Astrocyte (in vitro differentiated cells and primary cell): ENCODE results near the gene GINS2. TPM values are rescaled to one million over a fixed set of nuclear protein-coding genes. Genes with fewer than 3 reads are reported as not detected.

ENCODE experiments used
- DNase-seq: peaks from one replicate; pipeline ENCODE4 v3.0.0-alpha.2; 2010; ENCODE audit warnings: low read depth
- FAIRE-seq: peaks from 2 replicates; lab custom pipeline; 2011; peaks lifted over from hg19 to GRCh38; lab: Jason Lieb, UNC
- H2AFZ ChIP-seq: 2 replicates; pipeline ENCODE4 v1.6.0; 2012; ENCODE audit warnings: low read depth, low read length, inconsistent platforms
- H3K27ac ChIP-seq: 2 replicates; pipeline ENCODE4 v1.5.1; 2011; ENCODE audit warnings: low read depth, low read length, inconsistent platforms
- H3K27me3 ChIP-seq: 2 replicates; pipeline ENCODE4 v1.6.0; 2011; ENCODE audit warnings: low read length, inconsistent platforms; ENCODE audit not compliant: insufficient read depth
- H3K36me3 ChIP-seq: 2 replicates; pipeline ENCODE4 v1.5.1; 2011; ENCODE audit warnings: low read length, inconsistent platforms; ENCODE audit not compliant: insufficient read depth
- H3K4me1 ChIP-seq: 2 replicates; pipeline ENCODE4 v1.5.1; 2011; ENCODE audit warnings: low read length, inconsistent platforms; ENCODE audit not compliant: insufficient read depth
- H3K4me2 ChIP-seq: 2 replicates; pipeline ENCODE4 v1.6.0; 2012; ENCODE audit warnings: low read length, inconsistent platforms
- H3K4me3 ChIP-seq: 2 replicates; pipeline ENCODE4 v1.5.1; 2011; ENCODE audit warnings: low read depth, mild to moderate bottlenecking, low read length, inconsistent platforms; ENCODE audit not compliant: insufficient read depth
- H3K79me2 ChIP-seq: 2 replicates; pipeline ENCODE4 v1.6.0; 2012; ENCODE audit warnings: mild to moderate bottlenecking, low read length, inconsistent platforms; ENCODE audit not compliant: insufficient read depth
- H3K9ac ChIP-seq: 2 replicates; pipeline ENCODE4 v1.6.0; 2012; ENCODE audit warnings: mild to moderate bottlenecking, low read length, inconsistent platforms
- H3K9me3 ChIP-seq: 2 replicates; pipeline ENCODE4 v1.5.1; 2012; ENCODE audit warnings: low read depth, mild to moderate bottlenecking, low read length, inconsistent platforms; ENCODE audit not compliant: insufficient read depth
- H4K20me1 ChIP-seq: 2 replicates; pipeline ENCODE4 v1.6.0; 2012; ENCODE audit warnings: low read length, inconsistent platforms; ENCODE audit not compliant: insufficient read depth
- H3K27ac Mint-ChIP-seq: one replicate; pipeline ENCODE4 v1.8.0; 2021; ENCODE audit warnings: mild to moderate bottlenecking, mixed read lengths; ENCODE audit not compliant: unreplicated experiment
- H3K27me3 Mint-ChIP-seq: one replicate; pipeline ENCODE4 v1.8.0; 2021; ENCODE audit warnings: low read depth, mixed read lengths; ENCODE audit not compliant: unreplicated experiment
- H3K36me3 Mint-ChIP-seq: one replicate; pipeline ENCODE4 v1.8.0; 2021; ENCODE audit warnings: low read depth, mixed read lengths; ENCODE audit not compliant: unreplicated experiment
- H3K4me1 Mint-ChIP-seq: one replicate; pipeline ENCODE4 v1.8.0; 2021; ENCODE audit warnings: low read depth, mixed read lengths; ENCODE audit not compliant: unreplicated experiment
- H3K4me3 Mint-ChIP-seq: one replicate; pipeline ENCODE4 v1.8.0; 2021; ENCODE audit warnings: mild to moderate bottlenecking, moderate library complexity, mixed read lengths; ENCODE audit not compliant: unreplicated experiment
- H3K9me3 Mint-ChIP-seq: one replicate; pipeline ENCODE4 v1.8.0; 2021; ENCODE audit warnings: mild to moderate bottlenecking, mixed read lengths; ENCODE audit not compliant: unreplicated experiment
- CTCF ChIP-seq: IDR thresholded peaks from 2 replicates; pipeline ENCODE4 v1.5.1; 2011; ENCODE audit warnings: low read depth, mild to moderate bottlenecking, inconsistent platforms, low read length, moderate library complexity; ENCODE audit not compliant: insufficient read depth
- EZH2 ChIP-seq: IDR thresholded peaks from 2 replicates; pipeline ENCODE4 v1.6.1; 2012; ENCODE audit warnings: mild to moderate bottlenecking, low read length, inconsistent platforms; ENCODE audit not compliant: insufficient read depth
- total RNA-seq: library from RNA; stranded (reverse); gene quantifications from 2 replicates; pipeline ENCODE4 v1.2.1, GENCODE V29; 2021

The GINS2 gene
- total RNA-seq, 1 donor from 2014 or later = 3.4 TPM

- Histone ChIP-seq H3K4me1 (no peaks in the 10 kb centered on the region), H3K9ac (no peak overlapping the region), H3K79me2 (no peaks in the 10 kb centered on the region), H3K4me2 (no peak overlapping the region), H3K36me3 (no peaks in the 10 kb centered on the region), H4K20me1 (no peaks in the 10 kb centered on the region), H2AFZ (no peak overlapping the region), H3K27ac (no peak overlapping the region), H3K9me3 (peaks cover 7% of the 10 kb centered on the region), H3K4me3 (no peak overlapping the region), H3K27me3 (no peaks in the 10 kb centered on the region)
- H3K4me3 Mint-ChIP-seq = no peak overlapping the region
- DNase-seq = no peak
- H3K27me3 Mint-ChIP-seq = peaks cover 7% of the 10 kb centered on the region
- H3K27ac Mint-ChIP-seq = no peak overlapping the region
- no peak for TF ChIP-seq EZH2
- no peak for TF ChIP-seq CTCF
- peaks cover under 1% of the 10 kb centered on the region for H3K4me1 Mint-ChIP-seq
- H3K9me3 Mint-ChIP-seq = peaks cover 7% of the 10 kb centered on the region
- no peak for FAIRE-seq
- peaks cover 5% of the 10 kb centered on the region for H3K36me3 Mint-ChIP-seq
Measured at GRCh38 chr16:85709766-85710585, 21.2 kb upstream of the GINS2 start.

DNA sequence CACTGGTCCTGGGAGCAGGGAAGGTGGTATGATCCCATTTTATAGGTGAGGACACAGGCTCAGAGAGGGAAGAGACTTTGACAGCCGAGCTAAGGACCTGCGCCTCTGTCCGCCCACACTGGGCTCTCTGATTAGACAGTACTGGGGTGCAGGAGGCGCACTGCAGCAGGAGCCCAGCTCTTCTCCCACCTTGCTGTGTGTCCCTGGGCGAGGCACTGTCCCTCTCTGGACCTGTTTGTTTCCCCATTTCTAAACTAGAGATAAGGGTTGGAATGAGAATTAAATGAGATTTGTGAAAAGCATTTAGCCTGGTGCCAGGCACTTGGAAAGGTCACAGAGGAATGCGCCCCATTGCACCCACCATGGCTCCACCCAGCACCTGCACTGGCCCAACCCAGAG, 19.6 kb upstream of the GINS2 start:
- H3K4me2 ChIP-seq = no peak overlapping the region
- H3K36me3 ChIP-seq = no peaks in the 10 kb centered on the region
- Mint-ChIP-seq H3K4me1 (no peaks in the 10 kb centered on the region), H3K27me3 (peaks cover 5% of the 10 kb centered on the region), H3K27ac (no peak overlapping the region), H3K36me3 (peaks cover 5% of the 10 kb centered on the region), H3K4me3 (no peak overlapping the region), H3K9me3 (peaks cover 7% of the 10 kb centered on the region)
- DNase-seq (no peak), FAIRE-seq (no peak)
- no peak overlapping the region for H3K27ac ChIP-seq
- H2AFZ ChIP-seq = no peak overlapping the region
- H3K9me3 ChIP-seq = peaks cover 7% of the 10 kb centered on the region
- H3K4me1 ChIP-seq = no peaks in the 10 kb centered on the region
- H4K20me1 ChIP-seq = no peaks in the 10 kb centered on the region
- no peak overlapping the region for H3K4me3 ChIP-seq
- H3K79me2 ChIP-seq = no peaks in the 10 kb centered on the region
- no peaks in the 10 kb centered on the region for H3K27me3 ChIP-seq
- TF ChIP-seq EZH2 (no peak), CTCF (no peak)
- no peak overlapping the region for H3K9ac ChIP-seq

DNA sequence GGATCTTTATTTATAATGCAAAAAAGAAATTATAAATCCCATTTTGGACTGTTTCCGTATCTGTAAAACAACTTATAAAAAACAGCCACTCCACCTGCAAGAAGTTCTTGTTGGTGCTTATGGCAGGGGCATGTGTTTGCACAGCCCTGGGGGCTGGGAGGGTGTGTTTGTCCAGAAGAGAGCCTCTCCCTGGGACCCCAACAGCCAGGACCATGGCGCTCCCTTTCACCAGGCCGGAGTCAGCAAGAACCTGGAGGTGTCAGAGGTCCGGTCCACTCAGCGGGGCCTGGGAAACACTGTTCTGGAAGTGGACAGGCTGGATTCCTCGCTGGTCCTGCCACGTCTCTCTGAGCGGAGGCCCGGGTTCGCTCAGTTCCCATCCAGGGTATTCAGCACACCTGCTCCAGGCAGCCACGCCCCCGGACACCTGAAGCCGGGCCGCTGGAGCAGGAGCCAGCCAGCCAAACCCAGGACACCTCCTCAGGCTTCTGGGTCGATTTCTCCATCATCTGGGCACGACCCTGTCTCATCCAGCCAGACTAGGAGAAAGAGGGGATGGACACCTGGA, 18.9 kb upstream of the GINS2 start:
- H3K27ac ChIP-seq = no peak overlapping the region
- no peaks in the 10 kb centered on the region for H3K4me1 ChIP-seq
- Mint-ChIP-seq H3K4me3 (no peak overlapping the region), H3K9me3 (peaks cover 7% of the 10 kb centered on the region), H3K27ac (no peak overlapping the region), H3K4me1 (no peaks in the 10 kb centered on the region), H3K36me3 (peaks cover 3% of the 10 kb centered on the region), H3K27me3 (peaks cover 5% of the 10 kb centered on the region)
- H3K4me3 ChIP-seq = no peak overlapping the region
- no peaks in the 10 kb centered on the region for H3K27me3 ChIP-seq
- H3K36me3 ChIP-seq = no peaks in the 10 kb centered on the region
- H4K20me1 ChIP-seq = no peaks in the 10 kb centered on the region
- H3K4me2 ChIP-seq = no peak overlapping the region
- FAIRE-seq (no peak), DNase-seq (no peak)
- TF ChIP-seq EZH2 (no peak), CTCF (no peak)
- H3K79me2 ChIP-seq = no peaks in the 10 kb centered on the region
- no peak overlapping the region for H3K9ac ChIP-seq
- H2AFZ ChIP-seq = no peak overlapping the region
- H3K9me3 ChIP-seq = peaks cover 7% of the 10 kb centered on the region
